ENCODE data around the gene CYB5R3.
"Not testable (repeated sequence)": the region's sequence is repeated elsewhere in the genome, so short reads cannot be mapped to it uniquely, and the experiment has no call there.

CYB5R3 gene

DNA sequence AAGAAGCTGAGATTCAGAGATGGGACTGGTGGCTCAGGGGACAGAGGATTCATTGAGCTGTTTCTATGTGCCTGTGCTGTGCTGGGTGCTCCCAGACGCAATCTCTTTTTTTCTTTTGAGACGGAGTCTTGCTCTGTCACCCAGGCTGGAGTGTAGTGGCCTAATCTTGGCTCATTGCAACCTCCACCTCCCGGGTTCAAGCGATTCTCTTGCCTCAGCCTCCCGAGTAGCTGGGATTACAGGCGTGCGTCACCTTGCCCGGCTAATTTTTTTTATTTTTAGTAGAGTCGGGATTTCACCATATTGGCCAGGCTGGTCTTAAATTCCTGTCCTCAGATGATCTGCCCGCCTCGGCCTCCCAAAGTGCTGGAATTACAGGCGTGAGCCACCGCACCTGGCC lies 23.9 kb upstream of the CYB5R3 start:
- H3K4me3 ChIP-seq (ENCODE audit: low read length); H3K4me1 ChIP-seq (ENCODE audit: control insufficient read depth, insufficient read depth, low read length); H3K9ac ChIP-seq (ENCODE audit: low read length); H3K27me3 ChIP-seq (ENCODE audit: control insufficient read depth, insufficient read depth, low read length); H3K9me3 ChIP-seq (ENCODE audit: control insufficient read depth, low read length); H3K36me3 ChIP-seq (ENCODE audit: control insufficient read depth, insufficient read depth, low read length): not testable (repeated sequence)

DNA sequence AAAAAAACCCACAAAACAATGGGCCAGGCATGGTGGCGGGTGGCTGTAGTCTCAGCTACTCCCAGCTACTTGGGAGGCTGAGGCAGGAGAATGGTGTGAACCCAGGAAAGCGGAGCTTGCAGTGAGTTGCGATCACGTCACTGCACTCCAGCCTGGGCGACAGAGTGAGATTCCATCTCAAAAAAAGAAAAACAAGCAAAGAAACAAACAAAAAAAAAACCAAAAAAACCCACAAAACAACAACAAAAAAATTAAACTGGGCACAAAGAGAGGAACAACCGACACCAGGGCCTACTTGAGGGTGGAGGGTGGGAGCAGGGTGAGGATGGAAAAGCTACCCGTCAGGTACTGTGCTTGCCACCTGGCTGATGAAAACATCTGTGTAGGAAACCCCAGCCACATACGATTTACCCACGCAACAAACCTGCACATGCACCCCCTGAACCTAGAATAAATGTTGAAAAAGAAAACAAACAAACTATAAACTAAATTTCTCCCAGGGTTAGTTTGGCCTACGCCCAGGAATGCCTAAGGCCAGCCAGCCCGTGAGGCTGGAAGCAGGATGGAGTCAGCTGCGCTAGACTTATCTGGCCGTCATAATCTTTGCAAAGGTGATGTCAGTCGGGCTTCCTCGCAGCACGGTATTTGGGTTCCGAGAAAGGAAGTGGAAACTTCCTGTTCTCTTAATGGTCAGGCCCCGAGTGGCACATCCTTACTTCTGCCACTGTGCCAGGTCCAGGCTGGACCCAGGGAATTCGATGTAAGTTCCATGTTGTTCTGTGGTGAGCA lies 21.9 kb upstream of the CYB5R3 start:
- Histone ChIP-seq H3K9ac (ENCODE audit: low read length) (no peak overlapping the region), H3K27me3 (ENCODE audit: control insufficient read depth, insufficient read depth, low read length) (no peaks in the 10 kb centered on the region), H3K36me3 (ENCODE audit: control insufficient read depth, insufficient read depth, low read length) (no peaks in the 10 kb centered on the region), H3K4me3 (ENCODE audit: low read length) (no peak overlapping the region), H3K4me1 (ENCODE audit: control insufficient read depth, insufficient read depth, low read length) (no peaks in the 10 kb centered on the region), H3K9me3 (ENCODE audit: control insufficient read depth, low read length) (no peaks in the 10 kb centered on the region)

- Histone ChIP-seq H3K9me3 (ENCODE audit: control insufficient read depth, low read length) (no peaks in the 10 kb centered on the region), H3K27me3 (ENCODE audit: control insufficient read depth, insufficient read depth, low read length) (no peaks in the 10 kb centered on the region), H3K36me3 (ENCODE audit: control insufficient read depth, insufficient read depth, low read length) (no peaks in the 10 kb centered on the region), H3K9ac (ENCODE audit: low read length) (no peak overlapping the region), H3K4me1 (ENCODE audit: control insufficient read depth, insufficient read depth, low read length) (no peaks in the 10 kb centered on the region), H3K4me3 (ENCODE audit: low read length) (no peak overlapping the region)
These were observed 20.9 kb upstream of the CYB5R3 start for GRCh38 chr22:42670046-42670445.

DNA sequence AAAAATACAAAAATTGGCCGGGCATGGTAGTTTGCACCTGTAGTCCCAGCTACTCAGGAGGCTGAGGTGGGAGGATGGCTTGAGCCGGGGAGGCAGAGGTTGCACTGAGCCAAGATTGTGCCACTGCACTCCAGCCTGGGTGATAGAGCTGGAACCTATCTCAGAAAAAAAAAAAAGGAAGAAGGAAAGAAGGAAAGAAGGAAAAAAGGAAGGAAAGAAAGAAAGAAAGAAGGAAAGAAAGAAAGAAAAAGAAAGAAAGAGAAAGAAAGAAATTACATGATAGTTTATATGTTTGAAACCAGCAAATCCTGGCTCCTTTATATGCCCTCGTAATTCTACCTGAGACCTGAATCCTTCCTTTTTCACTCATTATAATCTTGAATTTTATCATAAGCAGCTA lies 17.2 kb upstream of the CYB5R3 start:
- not testable (repeated sequence) for H3K36me3 ChIP-seq (ENCODE audit: control insufficient read depth, insufficient read depth, low read length); H3K9ac ChIP-seq (ENCODE audit: low read length); H3K4me3 ChIP-seq (ENCODE audit: low read length); H3K9me3 ChIP-seq (ENCODE audit: control insufficient read depth, low read length); H3K4me1 ChIP-seq (ENCODE audit: control insufficient read depth, insufficient read depth, low read length); H3K27me3 ChIP-seq (ENCODE audit: control insufficient read depth, insufficient read depth, low read length)

DNA sequence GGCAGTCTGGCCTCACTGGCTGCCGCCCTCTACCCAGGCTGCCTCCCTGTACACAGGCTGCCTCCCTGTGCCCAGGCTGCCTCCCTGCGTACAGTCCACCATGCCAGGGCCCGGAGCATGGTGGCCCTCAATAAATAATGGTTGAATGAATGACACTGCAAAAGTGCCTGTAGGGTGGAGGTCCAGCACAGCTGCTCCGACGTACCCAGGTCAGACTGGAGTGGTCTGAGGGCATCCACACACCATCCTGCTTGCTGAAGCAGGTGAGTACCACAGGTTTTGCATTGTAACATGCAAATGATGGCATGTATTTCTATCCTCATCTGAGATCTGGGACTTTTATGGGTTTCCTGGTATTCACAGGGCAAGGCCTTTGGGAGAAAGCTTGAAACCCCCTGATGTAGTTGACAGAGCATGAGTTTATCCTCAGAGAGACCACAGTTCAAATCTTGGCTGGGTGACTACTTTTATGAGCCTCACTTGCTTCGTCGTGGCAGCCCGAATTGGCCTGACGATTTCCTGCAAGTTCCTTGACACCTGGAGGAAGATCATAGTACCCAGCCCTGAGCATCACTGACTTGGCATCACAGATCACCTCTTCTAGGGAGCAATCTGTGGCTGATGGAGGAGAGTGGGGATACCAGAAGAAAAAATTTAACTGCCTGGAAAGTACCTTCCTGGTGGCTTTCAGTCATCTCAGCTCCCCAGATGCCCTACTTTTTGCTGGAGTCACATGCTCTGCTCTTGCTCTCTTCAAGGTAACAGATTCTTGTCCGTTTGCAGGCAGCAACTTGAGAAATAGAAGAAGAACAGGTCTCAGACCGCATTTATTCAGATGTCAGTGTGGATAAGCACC lies 16.0 kb upstream of the CYB5R3 start:
- peaks cover 9% of the 10 kb centered on the region for H3K27me3 ChIP-seq (ENCODE audit: control insufficient read depth, insufficient read depth, low read length)
- peaks cover 7% of the 10 kb centered on the region for H3K4me1 ChIP-seq (ENCODE audit: control insufficient read depth, insufficient read depth, low read length)
- no peak overlapping the region for H3K9ac ChIP-seq (ENCODE audit: low read length)
- H3K4me3 ChIP-seq (ENCODE audit: low read length), result no peak overlapping the region
- H3K9me3 ChIP-seq (ENCODE audit: control insufficient read depth, low read length), result no peaks in the 10 kb centered on the region
- H3K36me3 ChIP-seq (ENCODE audit: control insufficient read depth, insufficient read depth, low read length), result no peaks in the 10 kb centered on the region

DNA sequence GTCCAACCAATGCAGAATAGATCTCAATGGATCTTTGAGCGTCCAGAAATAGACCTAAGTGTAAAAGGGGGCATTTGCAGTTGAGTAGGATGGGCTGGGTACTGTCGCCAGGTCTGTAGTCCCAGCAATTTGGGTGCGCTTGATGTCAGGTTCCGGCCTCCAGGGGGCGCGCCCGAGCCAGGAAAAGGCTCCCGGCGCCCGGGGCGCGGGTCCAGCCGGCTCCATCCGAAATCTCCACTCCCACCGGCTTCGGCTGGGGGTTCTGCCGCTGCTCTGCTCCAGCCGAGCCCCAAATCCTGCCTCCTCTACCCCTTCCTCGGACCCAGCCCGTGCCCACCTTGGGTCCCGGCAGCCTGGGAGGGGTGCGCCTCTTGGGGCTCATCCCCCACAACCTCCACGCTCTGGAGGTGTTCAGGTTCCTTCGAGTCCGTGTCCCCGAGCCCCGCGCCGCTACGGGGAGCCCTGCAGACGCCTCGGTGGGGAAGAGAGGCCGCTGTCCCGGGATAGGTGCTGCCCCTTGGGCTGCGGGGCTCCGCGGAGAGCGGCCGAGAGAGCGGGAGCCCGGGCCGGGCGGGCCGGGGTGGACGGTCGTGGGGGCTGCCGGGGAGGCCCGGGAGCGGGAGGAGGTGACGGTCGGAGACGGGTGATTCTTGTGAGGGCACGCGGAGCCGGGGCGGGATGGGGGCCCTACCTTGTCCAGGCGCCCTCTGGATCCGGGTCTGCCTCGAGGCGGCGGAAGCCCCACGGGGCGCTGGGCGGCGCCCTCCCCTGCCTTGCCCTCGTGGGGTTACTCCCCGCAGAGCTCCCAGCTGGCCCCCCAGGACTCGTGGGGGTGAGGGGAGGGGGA lies 13.0 kb upstream of the CYB5R3 start:
- Histone ChIP-seq H3K9me3 (ENCODE audit: control insufficient read depth, low read length) (no peaks in the 10 kb centered on the region), H3K4me1 (ENCODE audit: control insufficient read depth, insufficient read depth, low read length) (peaks cover 7% of the 10 kb centered on the region), H3K4me3 (ENCODE audit: low read length) (peak overlapping the region; percentile 4), H3K36me3 (ENCODE audit: control insufficient read depth, insufficient read depth, low read length) (no peaks in the 10 kb centered on the region), H3K9ac (ENCODE audit: low read length) (peak overlapping the region; percentile 70), H3K27me3 (ENCODE audit: control insufficient read depth, insufficient read depth, low read length) (peaks cover 9% of the 10 kb centered on the region)

GRCh38 chr22:42656578-42656977 lies 7.4 kb upstream of the CYB5R3 start:
- Histone ChIP-seq H3K9ac (ENCODE audit: low read length) (no peak overlapping the region), H3K4me3 (ENCODE audit: low read length) (no peak overlapping the region), H3K4me1 (ENCODE audit: control insufficient read depth, insufficient read depth, low read length) (peaks cover 11% of the 10 kb centered on the region), H3K9me3 (ENCODE audit: control insufficient read depth, low read length) (no peaks in the 10 kb centered on the region), H3K27me3 (ENCODE audit: control insufficient read depth, insufficient read depth, low read length) (no peaks in the 10 kb centered on the region), H3K36me3 (ENCODE audit: control insufficient read depth, insufficient read depth, low read length) (no peaks in the 10 kb centered on the region)

DNA sequence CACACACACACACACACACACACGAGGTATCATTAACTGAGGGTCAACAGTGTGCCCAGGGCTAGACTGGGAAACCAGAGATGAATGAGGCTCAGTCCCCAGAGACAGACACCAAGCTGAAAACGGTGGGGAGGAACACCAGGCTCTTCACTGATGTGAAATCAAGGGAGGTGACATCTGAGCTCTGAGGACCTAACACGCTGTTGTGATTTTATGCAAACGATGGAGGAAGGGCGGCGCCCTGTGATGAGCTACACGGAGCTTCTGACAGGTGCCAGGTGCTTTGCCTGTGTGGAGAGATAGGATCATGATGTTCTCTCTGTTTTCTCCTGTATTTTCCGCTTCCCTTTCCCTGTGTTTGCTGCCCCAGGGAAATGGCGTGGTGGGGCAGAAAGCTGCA lies 6.5 kb upstream of the CYB5R3 start:
- no peaks in the 10 kb centered on the region for H3K27me3 ChIP-seq (ENCODE audit: control insufficient read depth, insufficient read depth, low read length)
- H3K9me3 ChIP-seq (ENCODE audit: control insufficient read depth, low read length), result no peaks in the 10 kb centered on the region
- no peaks in the 10 kb centered on the region for H3K36me3 ChIP-seq (ENCODE audit: control insufficient read depth, insufficient read depth, low read length)
- H3K4me3 ChIP-seq (ENCODE audit: low read length), result no peak overlapping the region
- peaks cover 11% of the 10 kb centered on the region for H3K4me1 ChIP-seq (ENCODE audit: control insufficient read depth, insufficient read depth, low read length)
- no peak overlapping the region for H3K9ac ChIP-seq (ENCODE audit: low read length)

DNA sequence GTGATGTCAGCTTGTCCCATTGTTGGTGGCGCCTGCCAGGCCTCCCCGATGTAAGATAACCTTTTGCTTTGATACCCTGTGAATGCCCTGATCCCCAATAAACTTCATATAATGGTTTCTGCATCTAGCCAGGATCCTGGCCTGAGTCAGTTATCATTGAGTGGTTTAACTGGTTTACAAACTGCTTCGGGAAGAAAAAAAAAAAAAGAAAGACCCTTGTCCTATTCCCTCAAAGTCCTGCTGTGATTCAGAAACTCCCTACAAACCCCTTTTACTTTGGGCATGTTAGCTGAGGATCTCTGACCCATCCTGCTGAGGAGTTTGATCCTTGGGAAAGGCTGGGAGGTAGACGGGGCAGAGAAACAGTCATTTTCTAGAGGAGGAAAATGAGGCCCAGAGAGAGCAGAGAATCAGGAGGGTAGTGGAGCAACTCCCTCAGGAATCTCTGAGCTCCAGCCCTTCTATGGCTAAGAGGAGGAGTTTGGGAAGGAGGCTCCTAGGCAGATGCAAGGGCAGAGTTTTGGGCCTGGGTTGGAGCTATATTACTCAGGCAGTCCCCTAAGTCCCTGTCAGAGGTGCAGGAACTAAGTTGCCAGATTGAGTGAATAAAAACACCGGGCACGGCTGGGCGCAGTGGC lies 5.4 kb upstream of the CYB5R3 start:
- Histone ChIP-seq H3K36me3 (ENCODE audit: control insufficient read depth, insufficient read depth, low read length) (no peaks in the 10 kb centered on the region), H3K4me1 (ENCODE audit: control insufficient read depth, insufficient read depth, low read length) (peaks cover 14% of the 10 kb centered on the region), H3K4me3 (ENCODE audit: low read length) (no peak overlapping the region), H3K27me3 (ENCODE audit: control insufficient read depth, insufficient read depth, low read length) (no peaks in the 10 kb centered on the region), H3K9me3 (ENCODE audit: control insufficient read depth, low read length) (no peaks in the 10 kb centered on the region), H3K9ac (ENCODE audit: low read length) (no peak overlapping the region)

DNA sequence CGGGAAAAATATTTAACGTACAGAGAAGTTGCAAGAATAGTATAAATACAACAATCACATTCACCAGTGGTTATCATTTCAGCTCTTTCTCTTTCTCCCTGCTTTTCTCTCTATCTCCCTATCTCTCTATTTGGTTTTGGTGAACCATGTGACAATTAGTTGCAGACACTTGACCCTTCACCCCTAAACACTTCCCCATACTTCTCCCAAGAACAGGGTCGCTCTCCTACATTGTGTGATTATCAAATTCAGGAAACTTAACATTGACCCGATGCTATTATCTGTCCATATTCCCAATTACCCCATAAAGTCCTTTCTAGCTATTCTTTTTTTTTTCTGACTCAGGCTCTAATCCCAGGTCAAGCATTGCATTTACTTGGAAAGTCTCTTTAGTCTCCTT lies 4.8 kb upstream of the CYB5R3 start:
- Histone ChIP-seq H3K4me3 (ENCODE audit: low read length) (no peak overlapping the region), H3K4me1 (ENCODE audit: control insufficient read depth, insufficient read depth, low read length) (peaks cover 16% of the 10 kb centered on the region), H3K36me3 (ENCODE audit: control insufficient read depth, insufficient read depth, low read length) (no peaks in the 10 kb centered on the region), H3K27me3 (ENCODE audit: control insufficient read depth, insufficient read depth, low read length) (no peaks in the 10 kb centered on the region), H3K9ac (ENCODE audit: low read length) (no peak overlapping the region), H3K9me3 (ENCODE audit: control insufficient read depth, low read length) (no peaks in the 10 kb centered on the region)

- Histone ChIP-seq H3K27me3 (ENCODE audit: control insufficient read depth, insufficient read depth, low read length) (no peaks in the 10 kb centered on the region), H3K4me3 (ENCODE audit: low read length) (no peak overlapping the region), H3K4me1 (ENCODE audit: control insufficient read depth, insufficient read depth, low read length) (peaks cover 43% of the 10 kb centered on the region), H3K9ac (ENCODE audit: low read length) (no peak overlapping the region), H3K36me3 (ENCODE audit: control insufficient read depth, insufficient read depth, low read length) (no peaks in the 10 kb centered on the region), H3K9me3 (ENCODE audit: control insufficient read depth, low read length) (no peaks in the 10 kb centered on the region)
These were observed 1.9 kb upstream of the CYB5R3 start for GRCh38 chr22:42651134-42651533.

All from mucosa of stomach (tissue), 1 donor.